AG04449 (cell line): ENCODE measurements around the gene ADAMTS14.

ENCODE experiments used
- CTCF ChIA-PET: fragments of 350-600 bp; formaldehyde crosslinking; extraction: SDS; loops from one replicate; lab custom pipeline; 2021; ENCODE audit warnings: antibody characterized with exemption; lab: Yijun Ruan, JAX
- POLR2A ChIA-PET: fragments of 400-600, 350-600 bp; formaldehyde crosslinking; extraction: SDS; loops from one replicate; lab custom pipeline; 2020; ENCODE audit warnings: antibody characterized with exemption, inconsistent platforms; lab: Yijun Ruan, JAX
- DNase-seq: peaks from one replicate; pipeline ENCODE4 v3.0.0-alpha.2; 2010; ENCODE audit warnings: low read depth, low spot score
- H3K4me3 ChIP-seq: 2 replicates; pipeline ENCODE4 v1.5.1; 2011; ENCODE audit warnings: low read depth, mild to moderate bottlenecking, control low read depth, low read length
- TF ChIP-seq, protein P1 (sequence below): IDR thresholded peaks from one replicate; pipeline ENCODE4 v1.5.1; 2011; ENCODE audit warnings: mild to moderate bottlenecking, moderate library complexity, low read length, control low read depth, inconsistent platforms; ENCODE audit not compliant: insufficient read depth; ENCODE audit errors: missing control alignments

Gene ADAMTS14

DNA sequence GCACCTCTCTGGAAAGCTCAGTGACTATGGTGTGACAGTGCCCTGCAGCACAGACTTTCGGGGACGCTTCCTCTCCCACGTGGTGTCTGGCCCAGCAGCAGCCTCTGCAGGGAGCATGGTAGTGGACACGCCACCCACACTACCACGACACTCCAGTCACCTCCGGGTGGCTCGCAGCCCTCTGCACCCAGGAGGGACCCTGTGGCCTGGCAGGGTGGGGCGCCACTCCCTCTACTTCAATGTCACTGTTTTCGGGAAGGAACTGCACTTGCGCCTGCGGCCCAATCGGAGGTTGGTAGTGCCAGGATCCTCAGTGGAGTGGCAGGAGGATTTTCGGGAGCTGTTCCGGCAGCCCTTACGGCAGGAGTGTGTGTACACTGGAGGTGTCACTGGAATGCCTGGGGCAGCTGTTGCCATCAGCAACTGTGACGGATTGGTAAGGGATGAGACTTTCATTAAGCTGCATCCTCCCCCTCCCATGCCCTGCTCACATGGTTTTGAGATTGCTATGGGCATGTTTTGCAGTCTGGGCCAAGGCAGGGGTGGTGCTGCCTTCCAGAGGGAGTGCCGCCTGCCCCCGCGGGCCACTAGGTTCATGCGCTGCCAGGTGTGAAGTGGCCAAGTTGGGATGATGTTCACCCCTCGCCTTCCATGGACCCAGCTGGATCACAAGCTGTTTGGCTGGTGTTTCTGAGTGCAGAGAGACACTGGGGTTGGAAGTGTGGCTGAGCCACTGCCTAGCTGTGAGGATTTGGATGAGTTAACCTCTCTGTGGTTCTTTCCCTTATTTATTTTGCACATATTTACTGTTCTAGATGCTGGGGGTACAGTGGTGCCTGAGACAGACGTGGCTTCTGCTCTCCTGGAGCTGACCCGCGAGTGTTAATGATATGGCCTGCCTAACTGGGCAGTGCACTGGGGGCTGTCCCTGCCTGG is 2.5 kb downstream of the ADAMTS14 start:
- POLR2A ChIA-PET: interaction anchor here (2.0 kb wide), 1 partner anchor 18 kb away, joined by 11 read pairs; no protein-coding TSS in a partner anchor
- DNase-seq: no peak

DNA sequence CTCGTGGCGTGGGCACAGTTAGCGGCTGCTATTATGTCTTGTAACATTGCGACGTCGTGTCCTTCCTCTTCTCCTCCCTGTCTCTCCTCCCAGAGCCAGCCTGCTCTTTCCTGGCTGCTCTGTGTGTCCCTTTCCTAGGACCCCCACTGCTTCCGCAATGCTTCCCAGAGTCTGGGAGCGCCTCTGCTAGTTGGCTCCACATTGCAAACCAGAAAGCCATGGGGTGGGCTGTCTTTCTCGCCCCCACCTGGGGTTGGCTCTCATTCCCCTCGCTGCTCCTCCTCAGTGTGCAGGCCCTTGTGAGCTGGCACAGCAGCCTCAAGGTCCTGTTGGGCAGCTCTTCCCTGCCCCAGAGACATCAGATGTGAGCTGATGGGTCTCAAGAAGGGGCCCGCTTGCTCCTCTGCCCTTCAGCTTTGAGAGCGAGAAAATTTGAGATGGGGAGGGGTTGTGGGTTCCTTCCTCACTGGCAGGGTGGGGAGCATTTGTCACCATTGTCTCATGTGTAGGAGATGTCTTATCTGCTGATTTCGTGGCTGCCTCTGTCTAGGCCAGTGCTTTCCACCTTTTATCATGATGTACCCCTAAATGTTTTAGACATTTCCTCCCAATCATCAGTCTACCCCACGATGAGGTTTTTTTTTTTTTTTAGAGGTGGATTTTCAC is 3.3 kb downstream of the ADAMTS14 start:
- ChIA-PET POLR2A (no interaction called here), CTCF (interaction anchor here (2.5 kb wide), 1 partner anchor 12 kb away, joined by 9 read pairs; no protein-coding TSS in a partner anchor)
- TF ChIP-seq, protein P1, sequence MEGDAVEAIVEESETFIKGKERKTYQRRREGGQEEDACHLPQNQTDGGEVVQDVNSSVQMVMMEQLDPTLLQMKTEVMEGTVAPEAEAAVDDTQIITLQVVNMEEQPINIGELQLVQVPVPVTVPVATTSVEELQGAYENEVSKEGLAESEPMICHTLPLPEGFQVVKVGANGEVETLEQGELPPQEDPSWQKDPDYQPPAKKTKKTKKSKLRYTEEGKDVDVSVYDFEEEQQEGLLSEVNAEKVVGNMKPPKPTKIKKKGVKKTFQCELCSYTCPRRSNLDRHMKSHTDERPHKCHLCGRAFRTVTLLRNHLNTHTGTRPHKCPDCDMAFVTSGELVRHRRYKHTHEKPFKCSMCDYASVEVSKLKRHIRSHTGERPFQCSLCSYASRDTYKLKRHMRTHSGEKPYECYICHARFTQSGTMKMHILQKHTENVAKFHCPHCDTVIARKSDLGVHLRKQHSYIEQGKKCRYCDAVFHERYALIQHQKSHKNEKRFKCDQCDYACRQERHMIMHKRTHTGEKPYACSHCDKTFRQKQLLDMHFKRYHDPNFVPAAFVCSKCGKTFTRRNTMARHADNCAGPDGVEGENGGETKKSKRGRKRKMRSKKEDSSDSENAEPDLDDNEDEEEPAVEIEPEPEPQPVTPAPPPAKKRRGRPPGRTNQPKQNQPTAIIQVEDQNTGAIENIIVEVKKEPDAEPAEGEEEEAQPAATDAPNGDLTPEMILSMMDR: no peak
- no peak overlapping the region for H3K4me3 ChIP-seq
- no peak for DNase-seq

More for the DNA sequence above, 2.5 kb downstream of the ADAMTS14 start:
- CTCF ChIA-PET: interaction anchor here (1.0 to 2.5 kb wide), 3 partner anchors 11 to 125 kb away, joined by 3 to 9 read pairs (median 3); no protein-coding TSS in a partner anchor
- no peak overlapping the region for H3K4me3 ChIP-seq
- TF ChIP-seq, protein P1: no peak

DNA sequence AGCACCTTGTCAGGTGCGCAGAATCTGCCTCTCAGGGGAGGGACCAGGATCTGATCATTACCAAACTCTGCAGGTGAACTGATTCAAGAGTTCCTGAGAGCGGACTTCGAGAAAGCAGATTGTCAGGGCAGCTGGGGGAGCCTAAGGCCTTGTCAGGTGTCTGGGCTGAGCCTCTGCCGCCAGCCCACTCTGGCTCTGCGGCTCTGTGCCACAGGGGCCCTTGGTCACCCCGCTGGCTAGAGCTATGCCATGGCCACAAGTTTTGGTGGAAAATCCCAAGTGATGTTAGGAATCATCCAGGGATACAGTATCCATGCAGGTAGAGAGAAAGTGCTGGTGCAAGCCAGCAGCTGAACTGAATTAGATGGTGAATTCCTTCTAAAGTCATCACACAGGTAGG is 4.2 kb downstream of the ADAMTS14 start:
- POLR2A ChIA-PET: no interaction called here
- no peak for DNase-seq
- no peak overlapping the region for H3K4me3 ChIP-seq
- CTCF ChIA-PET: interaction anchor here (1.2 to 1.4 kb wide), 2 partner anchors 10 to 125 kb away, joined by 3 to 4 read pairs; no protein-coding TSS in a partner anchor
- TF ChIP-seq, protein P1: no peak

DNA sequence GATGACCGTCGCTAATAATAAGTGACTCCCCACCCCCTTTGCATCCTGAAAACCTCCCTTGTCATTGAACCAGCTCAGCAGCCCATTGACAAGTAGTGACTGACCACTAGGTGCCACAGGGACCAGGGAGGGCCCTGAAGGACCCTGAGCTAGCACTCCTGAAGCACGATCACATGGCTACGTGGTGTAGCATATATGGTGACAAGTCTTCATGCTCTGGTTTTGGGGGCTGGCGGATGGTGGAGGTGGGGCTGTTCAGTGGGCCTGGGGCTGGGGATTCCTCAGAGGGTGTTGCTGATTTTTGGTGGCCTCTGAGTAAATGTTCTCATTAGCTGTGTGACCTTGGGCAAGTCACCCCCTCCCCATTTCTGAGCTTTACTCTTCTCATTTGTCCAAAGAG is 4.7 kb downstream of the ADAMTS14 start:
- no peak for DNase-seq
- TF ChIP-seq, protein P1: no peak
- ChIA-PET POLR2A (interaction anchor here (0.9 kb wide), 1 partner anchor 14 kb away, joined by 3 read pairs; no protein-coding TSS in a partner anchor), CTCF (interaction anchor here (1.2 to 1.4 kb wide), 2 partner anchors 11 to 125 kb away, joined by 3 to 4 read pairs; no protein-coding TSS in a partner anchor)
- H3K4me3 ChIP-seq: no peak overlapping the region

DNA sequence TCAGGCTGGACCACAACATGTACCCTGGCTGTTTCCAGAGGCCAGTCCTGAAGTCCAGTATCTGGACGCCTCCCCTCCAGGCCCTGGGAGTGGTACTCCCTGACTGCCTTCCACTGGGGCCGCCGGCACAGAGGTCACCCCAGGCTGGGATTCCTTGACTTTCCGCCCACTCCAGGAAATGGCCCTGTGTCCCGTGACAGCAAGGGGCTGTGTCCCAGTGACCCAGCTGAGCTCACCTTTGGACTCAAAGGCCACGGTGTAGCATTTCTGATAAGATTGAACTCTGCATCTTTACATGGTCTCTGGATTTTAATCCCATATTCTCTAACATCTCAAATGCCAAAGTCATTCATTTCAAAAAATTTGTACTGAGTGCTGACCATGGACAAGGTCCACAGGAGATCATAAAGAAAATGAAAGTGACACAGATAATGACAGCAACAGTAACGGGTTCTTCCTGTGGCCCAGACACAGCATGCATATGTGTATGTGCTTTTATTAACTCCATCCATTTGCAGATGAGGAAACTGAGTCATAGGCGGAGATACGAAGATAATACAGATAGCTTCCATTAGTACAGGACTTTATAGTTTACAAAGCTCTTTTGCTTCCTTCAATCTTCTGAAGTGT is 5.4 kb downstream of the ADAMTS14 start:
- POLR2A ChIA-PET: interaction anchor here (0.9 kb wide), 1 partner anchor 14 kb away, joined by 3 read pairs; no protein-coding TSS in a partner anchor
- CTCF ChIA-PET: interaction anchor here (1.2 to 1.4 kb wide), 3 partner anchors 11 to 126 kb away, joined by 3 to 4 read pairs (median 3); no protein-coding TSS in a partner anchor
- H3K4me3 ChIP-seq: no peak overlapping the region
- TF ChIP-seq, protein P1: no peak
- no peak for DNase-seq
